DMS 273 (cell line): ENCODE measurements around the gene PTER.

Experiments used
- DNase-seq: peaks from one replicate; lab custom pipeline; 2025; ENCODE audit not compliant: unreplicated experiment; lab: John Stamatoyannopoulos, UW

PTER gene

GRCh38 chr10:16536155-16536554 is 99.3 kb downstream of the PTER start:
- no peak for DNase-seq

GRCh38 chr10:16544099-16544498 is 107.3 kb downstream of the PTER start:
- peak; percentile 3 for DNase-seq

DNA sequence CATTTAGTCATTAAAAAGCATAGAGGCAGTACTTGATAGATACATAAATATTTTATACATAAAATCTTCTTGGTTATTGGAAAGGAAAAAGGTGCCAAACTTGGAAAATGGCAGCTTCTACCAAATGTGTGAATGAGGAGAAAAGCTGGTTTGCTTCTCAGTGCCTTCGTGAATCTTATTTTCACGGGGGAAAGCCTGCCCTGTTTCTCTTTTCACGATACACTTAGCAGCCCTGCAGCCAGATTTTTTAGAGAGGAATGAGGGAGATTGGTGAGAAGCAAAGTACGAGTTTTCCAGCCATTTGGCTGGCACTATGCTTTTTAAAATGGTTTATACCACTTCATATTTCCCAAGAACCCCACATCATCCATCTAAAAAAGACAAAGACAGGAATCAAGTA is 107.8 kb downstream of the PTER start:
- DNase-seq: no peak

GRCh38 chr10:16545116-16545736 is 108.4 kb downstream of the PTER start:
- peak; percentile 79 for DNase-seq

DNA sequence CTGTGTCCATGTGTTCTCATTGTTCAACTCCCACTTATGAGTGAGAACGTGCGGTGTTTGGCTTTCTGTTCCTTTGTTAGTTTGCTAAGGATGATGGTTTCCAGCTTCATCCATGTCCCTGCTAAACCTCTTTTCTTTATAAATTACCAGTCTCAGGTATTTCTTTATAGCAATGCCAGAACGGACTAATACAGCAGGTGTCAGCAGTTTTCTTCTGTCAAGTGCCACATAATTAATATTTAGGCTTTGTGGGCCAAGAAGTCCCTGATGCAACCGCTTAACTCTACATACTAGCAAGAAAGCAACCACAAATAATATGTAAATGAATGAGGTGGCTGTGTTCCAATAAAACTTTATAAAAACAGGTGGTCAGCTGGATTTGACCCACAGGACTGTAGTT is 111.2 kb downstream of the PTER start:
- no peak for DNase-seq

DNA sequence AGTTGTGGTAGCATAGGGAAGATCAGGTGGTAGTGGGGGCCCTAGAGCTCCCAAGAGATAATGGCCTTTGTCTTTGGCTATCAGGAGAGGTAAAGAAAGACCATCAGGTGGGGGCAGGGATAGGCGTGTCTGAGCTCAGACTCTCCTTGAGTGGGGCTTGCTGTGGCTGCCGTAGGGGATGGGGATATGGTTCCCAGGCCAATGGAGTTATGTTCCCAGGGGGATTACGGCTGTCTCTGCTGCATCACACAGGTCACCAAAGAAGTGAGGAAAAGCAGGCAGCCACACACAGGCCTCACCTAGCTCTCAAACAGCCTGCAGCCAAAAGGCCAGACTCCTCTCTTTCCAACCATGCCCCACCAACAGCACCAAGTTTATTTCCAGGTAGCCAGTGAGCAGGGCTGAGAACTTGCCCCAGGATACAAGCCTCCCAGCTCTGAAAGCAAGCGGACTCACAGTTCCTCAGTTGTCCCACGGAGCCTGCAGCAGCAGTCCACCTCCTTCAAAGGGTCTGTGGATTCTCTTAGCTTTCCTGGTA is 122.5 kb downstream of the PTER start:
- DNase-seq: no peak

DNA sequence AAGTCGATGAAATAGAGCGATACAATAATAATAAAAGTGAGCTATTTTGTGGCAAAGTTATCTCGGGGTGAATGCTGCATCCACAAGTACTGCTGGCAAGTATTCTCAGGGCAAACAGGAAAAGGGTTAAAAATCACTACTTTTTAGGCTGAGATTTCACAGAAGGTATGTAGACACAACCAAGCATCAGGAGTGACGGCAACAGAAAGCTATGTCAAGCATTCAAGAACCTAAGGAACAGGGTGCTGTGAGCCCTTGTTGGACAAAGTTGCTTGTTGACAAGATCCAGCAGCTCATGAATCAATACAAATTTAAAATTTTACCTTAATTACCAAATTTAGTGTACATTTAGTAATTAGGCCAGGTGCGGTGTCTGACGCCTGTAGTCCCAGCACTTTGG is 126.1 kb downstream of the PTER start:
- DNase-seq: no peak
